ENCODE measurements around the gene CCDC27. TPM values are rescaled to one million over a fixed set of nuclear protein-coding genes. Genes with fewer than 3 reads are reported as not detected.

CCDC27 gene
- not detected in 2 replicates for total RNA-seq

DNA sequence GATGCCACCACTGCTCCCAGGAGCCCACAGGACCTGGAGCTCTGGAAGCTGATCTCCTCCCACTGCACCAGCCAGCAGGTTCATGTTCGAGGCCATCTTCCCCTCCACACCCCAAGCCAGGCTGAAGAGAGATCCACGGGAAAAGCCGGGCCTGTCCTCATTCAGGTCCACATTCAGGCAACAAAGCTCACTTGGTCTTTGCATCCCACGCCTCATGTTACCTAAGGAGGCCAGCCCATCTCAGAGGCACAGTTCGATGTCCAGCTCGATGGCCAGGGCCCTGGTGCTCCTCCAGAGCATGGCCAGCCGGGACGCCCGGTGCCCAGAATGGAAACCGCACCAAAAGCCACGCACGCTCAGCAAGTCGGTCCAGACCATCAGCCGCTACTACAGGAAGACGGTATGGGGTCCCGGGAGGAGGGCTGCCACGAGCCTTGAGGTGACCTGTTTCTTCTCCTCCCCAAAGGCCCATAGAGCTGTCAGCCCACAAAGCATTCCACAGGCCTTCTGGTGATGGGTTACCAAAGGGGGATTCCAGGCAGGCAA, at the start of gene CCDC27:
CCDC27 (plus strand) TSS at position 51 of the 546 bp plus-strand sequence; CDS start at position 83, 32 bp downstream.

GRCh38 chr1:3772715-3773571, 20.7 kb downstream of the CCDC27 start, which contains the start of gene SMIM1:
Gene SMIM1 (plus strand): TSS chr1:3772749. CDS start chr1:3775374, 2,625 bp downstream.

GRCh38 chr1:3796215-3797061, 44.2 kb downstream of the CCDC27 start, which contains the start of gene LRRC47:
Gene LRRC47 (minus strand): TSS chr1:3796498. CDS start chr1:3796476, 22 bp downstream.

Small RNA genes lying within 50 kb of the gene (small RNA-seq; reads per million reads assigned to genes)
- not detected for gene RF02197
- gene RN7SL574P = not detected

Other genes starting within 250 kb of the CCDC27 start
- gene MEGF6, start 140.9 kb upstream of the CCDC27 start, total RNA-seq = 16.6 and 19.2 TPM in 2 replicates
- gene TPRG1L, start 127.4 kb upstream of the CCDC27 start, total RNA-seq = 17.8 and 20.6 TPM in 2 replicates
- gene WRAP73, start 102.3 kb upstream of the CCDC27 start, total RNA-seq = 12.3 and 12.7 TPM in 2 replicates
- gene TP73, start 99.9 kb upstream of the CCDC27 start, total RNA-seq = not detected in 2 replicates
- 0.49 and 2.7 TPM in 2 replicates for gene SMIM1, start 20.3 kb downstream of the CCDC27 start, total RNA-seq
- 37.6 and 38.3 TPM in 2 replicates for gene LRRC47, start 44.0 kb downstream of the CCDC27 start, total RNA-seq
- gene CEP104, start 104.8 kb downstream of the CCDC27 start, total RNA-seq = 19.8 and 24.2 TPM in 2 replicates
- gene DFFB, start 105.0 kb downstream of the CCDC27 start, total RNA-seq = 6.7 and 7.5 TPM in 2 replicates
- gene C1orf174, start 147.8 kb downstream of the CCDC27 start, total RNA-seq = 30.7 and 33.6 TPM in 2 replicates